ENCODE measurements around the gene ALDH1B1.
"Not testable (repeated sequence)": the region's sequence is repeated elsewhere in the genome, so short reads cannot be mapped to it uniquely, and the experiment has no call there.

Gene ALDH1B1

GRCh38 chr9:38387066-38387465, 5.4 kb upstream of the ALDH1B1 start:
- DNase-seq (ENCODE audit: low read depth in 2 of 2), result no peak

GRCh38 chr9:38387751-38388150, 4.8 kb upstream of the ALDH1B1 start:
- no peak for DNase-seq (ENCODE audit: low read depth in 2 of 2)

GRCh38 chr9:38388283-38389223, 3.9 kb upstream of the ALDH1B1 start:
- no peak for DNase-seq (ENCODE audit: low read depth in 2 of 2)

- DNase-seq (ENCODE audit: low read depth in 2 of 2), result no peak
Observed at GRCh38 chr9:38389313-38389712, 3.2 kb upstream of the ALDH1B1 start.

DNA sequence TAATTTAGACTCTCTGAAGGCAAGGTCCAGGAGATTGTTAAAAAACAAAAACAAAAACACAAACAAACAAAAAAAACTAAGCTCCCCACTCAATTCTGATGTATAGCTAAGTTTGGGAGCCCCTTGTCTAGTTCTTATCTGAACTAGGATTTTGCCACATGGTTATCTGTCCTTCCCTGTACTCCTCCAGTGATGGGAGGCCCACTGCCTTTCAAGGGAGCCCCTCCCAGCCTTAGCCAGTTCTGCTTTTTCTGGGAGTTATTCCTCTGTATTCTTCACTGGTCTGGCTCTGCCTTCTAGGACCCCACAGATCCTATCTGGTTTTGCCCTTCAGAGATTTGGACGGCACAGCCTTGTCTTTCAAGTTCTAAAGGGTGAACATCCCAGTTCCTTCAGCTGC, 2.1 kb upstream of the ALDH1B1 start:
- no peak for DNase-seq (ENCODE audit: low read depth in 2 of 2)

DNA sequence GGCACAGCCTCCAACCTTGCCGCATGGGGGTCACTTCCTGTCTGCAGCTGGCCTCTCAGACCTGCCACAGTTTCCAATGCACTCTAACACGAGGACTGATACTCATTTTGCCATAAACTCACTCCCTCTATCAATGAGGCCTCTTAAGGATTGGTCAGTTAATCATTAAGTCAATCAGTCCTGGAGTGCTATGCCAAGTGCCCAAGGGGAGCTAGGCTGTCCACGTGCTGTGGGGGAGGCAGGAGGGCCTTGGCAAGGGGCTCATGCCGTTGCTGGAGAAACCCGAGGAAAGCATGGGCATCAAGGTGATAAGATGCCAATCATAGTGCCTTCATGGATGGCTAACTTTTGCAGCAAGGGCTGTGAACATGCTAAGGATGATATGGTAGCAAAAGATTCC, 1.7 kb upstream of the ALDH1B1 start:
- no peak for DNase-seq (ENCODE audit: low read depth in 2 of 2)

- DNase-seq (ENCODE audit: low read depth in 2 of 2), result no peak
Observed at GRCh38 chr9:38391278-38392118, 1.0 kb upstream of the ALDH1B1 start.

GRCh38 chr9:38393128-38393796, 760 bp downstream of the ALDH1B1 start:
- no peak for DNase-seq (ENCODE audit: low read depth in 2 of 2)

DNA sequence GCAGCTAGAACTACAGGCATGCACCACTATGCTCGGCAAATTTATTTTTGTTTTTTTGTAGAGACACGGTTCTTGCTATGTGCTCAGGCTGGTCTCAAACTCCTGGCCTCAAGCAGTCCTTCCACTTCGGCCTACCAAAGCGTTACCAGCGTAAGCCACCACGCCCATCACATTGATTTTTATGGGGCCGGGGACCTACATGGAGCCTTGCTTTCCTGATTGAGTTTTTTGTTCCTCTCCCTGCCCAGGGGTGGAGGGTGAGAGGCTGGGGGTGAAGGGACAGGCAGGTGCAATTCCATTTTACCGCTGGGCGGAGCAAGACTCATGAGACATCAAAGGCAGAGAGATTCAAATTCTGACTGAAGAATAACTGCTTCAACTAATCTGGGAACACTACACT, 1.9 kb downstream of the ALDH1B1 start:
- no peak for DNase-seq (ENCODE audit: low read depth in 2 of 2)

- no peak for DNase-seq (ENCODE audit: low read depth in 2 of 2)
Observed at GRCh38 chr9:38395653-38396370, 3.3 kb downstream of the ALDH1B1 start.

- no peak for DNase-seq (ENCODE audit: low read depth in 2 of 2)
Observed at GRCh38 chr9:38396371-38396671, 3.8 kb downstream of the ALDH1B1 start.

- not testable (repeated sequence) for DNase-seq (ENCODE audit: low read depth in 2 of 2)
Observed at GRCh38 chr9:38399191-38399590, 6.7 kb downstream of the ALDH1B1 start.

GRCh38 chr9:38401994-38402393, 9.5 kb downstream of the ALDH1B1 start:
- no peak for DNase-seq (ENCODE audit: low read depth in 2 of 2)

- DNase-seq (ENCODE audit: low read depth in 2 of 2), result no peak
Observed at GRCh38 chr9:38404314-38404713, 11.8 kb downstream of the ALDH1B1 start.

DNA sequence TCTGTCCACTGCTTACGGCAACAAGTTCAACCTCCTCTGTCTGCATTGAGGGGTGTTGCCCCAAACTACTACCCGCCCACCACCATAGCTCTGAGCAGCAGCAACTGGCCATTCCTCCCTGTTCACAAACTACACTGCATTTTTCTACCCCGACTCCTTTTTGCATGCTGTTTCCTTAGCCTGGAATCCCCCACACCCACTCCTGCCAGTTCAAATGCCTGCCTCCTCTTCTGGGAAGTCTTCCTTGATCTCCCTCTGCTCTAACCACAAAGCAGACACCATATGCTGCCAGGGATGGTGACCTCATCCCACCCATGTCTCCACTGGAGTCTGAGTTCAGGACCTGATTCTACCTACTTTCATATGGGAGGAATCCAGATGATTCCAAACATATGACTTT, 13.3 kb downstream of the ALDH1B1 start:
- no peak for DNase-seq (ENCODE audit: low read depth in 2 of 2)

DNA sequence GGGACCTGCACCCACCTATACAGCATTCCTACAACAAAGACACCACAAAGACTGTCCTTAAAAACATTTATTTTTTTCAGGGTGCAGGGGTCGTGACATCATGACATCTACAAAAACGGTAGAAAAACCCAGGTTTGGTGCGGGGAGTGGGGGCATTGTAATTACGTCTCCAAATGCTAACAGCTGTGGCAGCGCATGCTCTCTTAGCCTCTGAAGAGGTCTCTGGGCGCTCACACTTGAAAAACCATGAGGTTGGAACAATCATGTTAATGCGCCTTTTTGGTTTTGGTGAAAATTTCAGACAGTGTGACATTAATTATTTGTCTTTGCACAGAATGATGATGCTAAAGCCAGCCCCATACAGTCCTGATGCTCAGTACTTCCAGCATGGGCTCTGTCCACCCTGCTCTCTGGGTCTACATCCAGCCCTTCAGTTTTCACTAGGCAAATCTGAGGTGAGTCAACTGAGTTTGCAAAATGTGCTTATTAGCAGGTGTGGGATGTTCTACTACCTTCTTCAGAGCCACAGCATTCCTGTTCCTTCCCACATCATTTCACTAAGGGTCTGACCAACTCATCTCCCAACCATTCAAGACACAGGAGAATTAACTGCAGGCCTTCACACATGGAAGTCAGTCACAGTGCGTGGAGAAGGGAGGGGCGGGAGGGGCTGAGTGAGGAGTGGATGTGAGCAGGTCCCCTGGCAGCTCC, 14.1 kb downstream of the ALDH1B1 start:
- DNase-seq (ENCODE audit: low read depth in 2 of 2), result no peak

GRCh38 chr9:38408719-38409118, 16.2 kb downstream of the ALDH1B1 start:
- no peak for DNase-seq (ENCODE audit: low read depth in 2 of 2)

DNA sequence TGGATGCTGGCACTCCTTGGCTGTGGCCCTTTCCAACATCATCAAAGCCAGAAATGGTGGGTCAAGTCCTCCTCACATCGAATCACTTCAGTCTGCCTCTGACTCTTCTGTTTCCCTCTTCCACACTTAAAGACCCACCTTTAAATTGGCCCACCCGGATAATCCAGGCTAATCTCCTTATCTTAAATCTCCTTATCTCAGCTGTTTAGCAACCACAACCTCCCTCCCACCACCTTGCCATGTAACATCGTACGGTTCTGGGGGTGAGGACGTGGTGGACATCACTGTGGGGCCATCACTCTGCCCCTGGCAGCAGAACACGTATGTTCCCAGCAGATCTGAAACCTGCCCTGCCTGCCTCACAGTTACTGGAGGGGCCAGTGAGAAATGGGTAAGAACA, 20.2 kb downstream of the ALDH1B1 start:
- DNase-seq (ENCODE audit: low read depth in 2 of 2), result no peak

DNA sequence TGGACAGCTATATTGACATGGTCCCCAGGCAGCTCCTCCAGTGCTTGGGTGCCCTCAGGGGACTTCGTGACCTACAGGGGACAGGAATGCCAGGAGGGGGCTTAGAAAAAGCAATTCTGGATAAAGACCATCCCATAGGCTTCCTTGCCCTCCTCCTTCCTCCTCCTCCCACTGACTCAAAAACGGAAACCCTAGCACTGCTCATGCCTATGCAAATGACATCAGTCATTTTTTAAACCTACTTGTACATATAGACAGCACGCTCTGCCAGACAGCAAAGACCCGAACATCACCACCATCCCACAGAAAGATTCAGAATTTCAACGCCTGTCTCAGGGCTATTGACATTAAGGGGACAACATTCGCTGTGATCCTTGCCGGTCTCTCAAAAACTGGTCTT, 20.8 kb downstream of the ALDH1B1 start:
- DNase-seq (ENCODE audit: low read depth in 2 of 2), result no peak

DNA sequence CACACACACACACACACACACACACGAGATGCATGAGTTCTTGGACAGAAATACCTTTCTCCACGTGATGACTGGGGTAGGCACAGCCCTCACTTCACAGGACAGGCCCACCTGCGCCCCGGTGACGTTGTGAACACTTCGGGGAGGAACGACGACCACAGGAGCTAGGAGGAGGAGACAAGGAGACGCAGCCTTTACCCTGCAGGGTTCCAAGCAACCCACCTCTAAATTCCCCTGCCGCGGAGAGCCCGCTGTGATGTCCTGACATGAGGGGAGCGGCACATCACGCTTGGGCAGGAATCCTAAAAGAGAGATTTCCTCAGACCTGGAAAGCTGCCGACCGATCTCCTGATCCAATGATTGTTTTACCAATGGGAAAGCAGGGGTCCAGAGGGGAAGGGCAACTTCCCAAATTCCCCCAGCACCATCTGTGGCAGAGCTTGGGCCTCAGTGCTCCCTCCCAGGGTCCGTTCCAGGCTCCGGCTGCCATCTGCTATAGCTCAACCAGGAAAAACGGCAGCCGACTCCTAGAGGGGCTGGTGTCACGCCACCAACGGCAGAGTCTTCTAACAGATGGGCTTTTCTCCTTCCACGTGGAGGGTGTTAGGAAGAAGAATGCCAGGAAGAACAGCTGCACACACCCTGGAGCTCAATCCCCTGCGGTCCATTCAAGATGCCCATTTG, 21.7 kb downstream of the ALDH1B1 start:
- no peak for DNase-seq (ENCODE audit: low read depth in 2 of 2)

DNA sequence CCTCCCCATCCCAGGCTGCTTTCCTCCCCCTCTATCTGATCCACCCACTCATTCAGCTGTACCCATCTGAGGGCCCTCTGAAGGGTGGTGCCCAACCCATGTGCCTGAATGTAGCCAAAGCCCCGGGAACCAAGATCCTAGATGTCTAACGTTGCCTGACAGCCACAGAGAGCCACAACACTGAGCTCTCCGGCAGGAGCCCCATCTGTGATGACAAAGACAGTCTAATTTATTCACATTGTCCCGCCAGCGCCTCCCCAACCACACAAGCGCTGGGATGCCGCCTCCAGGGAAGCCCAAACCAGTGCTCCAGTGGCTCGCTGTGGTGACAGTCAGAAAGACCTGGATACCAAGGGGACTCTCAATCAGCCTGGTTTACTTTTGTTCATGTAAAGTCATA, 23.4 kb downstream of the ALDH1B1 start:
- DNase-seq (ENCODE audit: low read depth in 2 of 2), result no peak

All from fibroblast of skin of left quadriceps (primary cell).